Ammon's horn (tissue), 1 donor: ENCODE measurements around the gene PRSS1.
"Not testable (repeated sequence)": the region's sequence is repeated elsewhere in the genome, so short reads cannot be mapped to it uniquely, and the experiment has no call there.

Source experiments
- DNase-seq: peaks from one replicate; pipeline ENCODE4 v3.0.0-alpha.2; 2016; ENCODE audit warnings: low spot score

PRSS1 gene

GRCh38 chr7:142773937-142774744 is 24.9 kb downstream of the PRSS1 start:
- DNase-seq = no peak

- DNase-seq = no peak
Observed at GRCh38 chr7:142774826-142775225, 25.6 kb downstream of the PRSS1 start.

GRCh38 chr7:142775351-142776115 is 26.3 kb downstream of the PRSS1 start:
- DNase-seq = not testable (repeated sequence)

GRCh38 chr7:142776206-142776844 is 27.1 kb downstream of the PRSS1 start:
- no peak for DNase-seq

- DNase-seq = not testable (repeated sequence)
Observed at GRCh38 chr7:142776845-142777225, 27.6 kb downstream of the PRSS1 start.

- no peak for DNase-seq
Observed at GRCh38 chr7:142777318-142777717, 28.0 kb downstream of the PRSS1 start.

GRCh38 chr7:142782922-142783900 is 33.9 kb downstream of the PRSS1 start:
- DNase-seq = peak; percentile 90

GRCh38 chr7:142784096-142784495 is 34.8 kb downstream of the PRSS1 start:
- no peak for DNase-seq

GRCh38 chr7:142784716-142785115 is 35.4 kb downstream of the PRSS1 start:
- no peak for DNase-seq

GRCh38 chr7:142785841-142786250 is 36.6 kb downstream of the PRSS1 start:
- DNase-seq = no peak

GRCh38 chr7:142787034-142787768 is 37.9 kb downstream of the PRSS1 start:
- no peak for DNase-seq

- DNase-seq = no peak
Observed at GRCh38 chr7:142787783-142788182, 38.5 kb downstream of the PRSS1 start.

GRCh38 chr7:142788303-142789289 is 39.3 kb downstream of the PRSS1 start:
- DNase-seq = no peak

GRCh38 chr7:142789441-142789840 is 40.2 kb downstream of the PRSS1 start:
- DNase-seq = no peak

GRCh38 chr7:142790056-142790455 is 40.8 kb downstream of the PRSS1 start:
- DNase-seq = no peak

GRCh38 chr7:142790555-142790954 is 41.3 kb downstream of the PRSS1 start:
- no peak for DNase-seq

- no peak for DNase-seq
Observed at GRCh38 chr7:142791502-142791901, 42.2 kb downstream of the PRSS1 start.

GRCh38 chr7:142792129-142792528 is 42.9 kb downstream of the PRSS1 start:
- DNase-seq = no peak

GRCh38 chr7:142792593-142792992 is 43.3 kb downstream of the PRSS1 start:
- DNase-seq = no peak

GRCh38 chr7:142793156-142793555 is 43.9 kb downstream of the PRSS1 start:
- no peak for DNase-seq
